ENCODE data around the gene PLEKHA6. TPM values are rescaled to one million over a fixed set of nuclear protein-coding genes. Genes with fewer than 3 reads are reported as not detected.

Gene PLEKHA6
- polyA plus RNA-seq, 1 donor from 2014 or later, result 22.6 TPM

GRCh38 chr1:204335533-204335932, 24.2 kb downstream of the PLEKHA6 start:
- Histone ChIP-seq H3K4me3 (ENCODE audit: low read length) (no peak overlapping the region), H3K9me2 (ENCODE audit: insufficient read depth, low read length) (no peaks in the 10 kb centered on the region), H3K27ac (ENCODE audit: low read length) (no peak overlapping the region), H4K20me1 (ENCODE audit: insufficient read depth) (peaks cover 26% of the 10 kb centered on the region), H3K9ac (ENCODE audit: low read length) (no peak overlapping the region), H3K79me2 (replicated peaks; ENCODE audit: insufficient read depth, low read length) (peaks cover 46% of the 10 kb centered on the region), H3K4me2 (ENCODE audit: low read length) (no peak overlapping the region), H3K9me3 (ENCODE audit: low read length) (no peaks in the 10 kb centered on the region), H3K27me3 (ENCODE audit: insufficient read depth, low read depth, low read length) (peaks cover 14% of the 10 kb centered on the region), H3F3A (ENCODE audit: insufficient read depth, low read length, poor library complexity, severe bottlenecking) (no peaks in the 10 kb centered on the region), H3K36me3 (ENCODE audit: insufficient read depth, low read length) (no peaks in the 10 kb centered on the region), H2AFZ (ENCODE audit: low read depth, low read length) (no peak overlapping the region)
- TF ChIP-seq CTCF (IDR thresholded peaks at IDR 0.05; ENCODE audit: poor library complexity, severe bottlenecking) (no peak), MXI1 (conservative IDR thresholded peaks at IDR 0.05; ENCODE audit: poor library complexity, severe bottlenecking) (no peak), POLR2AphosphoS5 (IDR thresholded peaks at IDR 0.05) (no peak), TAF1 (IDR thresholded peaks at IDR 0.05; ENCODE audit: low read depth) (no peak), RAD21 (conservative IDR thresholded peaks at IDR 0.05) (no peak), EZH2 (IDR thresholded peaks at IDR 0.05; ENCODE audit: borderline replicate concordance, insufficient read depth, low read length, poor library complexity, severe bottlenecking) (no peak), EP300 (conservative IDR thresholded peaks at IDR 0.05; ENCODE audit: poor library complexity, severe bottlenecking) (no peak), SMC3 (conservative IDR thresholded peaks at IDR 0.05; ENCODE audit: poor library complexity) (no peak)
- TF ChIP-seq, protein P1, sequence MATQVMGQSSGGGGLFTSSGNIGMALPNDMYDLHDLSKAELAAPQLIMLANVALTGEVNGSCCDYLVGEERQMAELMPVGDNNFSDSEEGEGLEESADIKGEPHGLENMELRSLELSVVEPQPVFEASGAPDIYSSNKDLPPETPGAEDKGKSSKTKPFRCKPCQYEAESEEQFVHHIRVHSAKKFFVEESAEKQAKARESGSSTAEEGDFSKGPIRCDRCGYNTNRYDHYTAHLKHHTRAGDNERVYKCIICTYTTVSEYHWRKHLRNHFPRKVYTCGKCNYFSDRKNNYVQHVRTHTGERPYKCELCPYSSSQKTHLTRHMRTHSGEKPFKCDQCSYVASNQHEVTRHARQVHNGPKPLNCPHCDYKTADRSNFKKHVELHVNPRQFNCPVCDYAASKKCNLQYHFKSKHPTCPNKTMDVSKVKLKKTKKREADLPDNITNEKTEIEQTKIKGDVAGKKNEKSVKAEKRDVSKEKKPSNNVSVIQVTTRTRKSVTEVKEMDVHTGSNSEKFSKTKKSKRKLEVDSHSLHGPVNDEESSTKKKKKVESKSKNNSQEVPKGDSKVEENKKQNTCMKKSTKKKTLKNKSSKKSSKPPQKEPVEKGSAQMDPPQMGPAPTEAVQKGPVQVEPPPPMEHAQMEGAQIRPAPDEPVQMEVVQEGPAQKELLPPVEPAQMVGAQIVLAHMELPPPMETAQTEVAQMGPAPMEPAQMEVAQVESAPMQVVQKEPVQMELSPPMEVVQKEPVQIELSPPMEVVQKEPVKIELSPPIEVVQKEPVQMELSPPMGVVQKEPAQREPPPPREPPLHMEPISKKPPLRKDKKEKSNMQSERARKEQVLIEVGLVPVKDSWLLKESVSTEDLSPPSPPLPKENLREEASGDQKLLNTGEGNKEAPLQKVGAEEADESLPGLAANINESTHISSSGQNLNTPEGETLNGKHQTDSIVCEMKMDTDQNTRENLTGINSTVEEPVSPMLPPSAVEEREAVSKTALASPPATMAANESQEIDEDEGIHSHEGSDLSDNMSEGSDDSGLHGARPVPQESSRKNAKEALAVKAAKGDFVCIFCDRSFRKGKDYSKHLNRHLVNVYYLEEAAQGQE (IDR thresholded peaks at IDR 0.05; ENCODE audit: borderline replicate concordance), result no peak

GRCh38 chr1:204335085-204335484, 24.6 kb downstream of the PLEKHA6 start:
- Histone ChIP-seq H3K27me3 (ENCODE audit: insufficient read depth, low read depth, low read length) (peaks cover 14% of the 10 kb centered on the region), H3K9ac (ENCODE audit: low read length) (no peak overlapping the region), H3K36me3 (ENCODE audit: insufficient read depth, low read length) (no peaks in the 10 kb centered on the region), H3K4me2 (ENCODE audit: low read length) (no peak overlapping the region), H3K27ac (ENCODE audit: low read length) (no peak overlapping the region), H3F3A (ENCODE audit: insufficient read depth, low read length, poor library complexity, severe bottlenecking) (no peaks in the 10 kb centered on the region), H3K4me3 (ENCODE audit: low read length) (no peak overlapping the region), H3K9me3 (ENCODE audit: low read length) (no peaks in the 10 kb centered on the region), H4K20me1 (ENCODE audit: insufficient read depth) (peaks cover 27% of the 10 kb centered on the region), H3K79me2 (replicated peaks; ENCODE audit: insufficient read depth, low read length) (peaks cover 45% of the 10 kb centered on the region), H3K9me2 (ENCODE audit: insufficient read depth, low read length) (no peaks in the 10 kb centered on the region), H2AFZ (ENCODE audit: low read depth, low read length) (no peak overlapping the region)
- TF ChIP-seq TAF1 (IDR thresholded peaks at IDR 0.05; ENCODE audit: low read depth), result no peak
- TF ChIP-seq, protein P1 (IDR thresholded peaks at IDR 0.05; ENCODE audit: borderline replicate concordance), result no peak
- TF ChIP-seq EP300 (conservative IDR thresholded peaks at IDR 0.05; ENCODE audit: poor library complexity, severe bottlenecking), result no peak
- no peak for TF ChIP-seq MXI1 (conservative IDR thresholded peaks at IDR 0.05; ENCODE audit: poor library complexity, severe bottlenecking)

Measured in neural cell (in vitro differentiated cells).